ENCODE results near the gene ARMH2. TPM values are rescaled to one million over a fixed set of nuclear protein-coding genes. Genes with fewer than 3 reads are reported as not detected.

The ARMH2 gene
- total and polyA plus RNA-seq, 9 of the 15 experiments (the other 6 are each of a cell fraction or from before 2014, with no cell fraction given): not detected

DNA sequence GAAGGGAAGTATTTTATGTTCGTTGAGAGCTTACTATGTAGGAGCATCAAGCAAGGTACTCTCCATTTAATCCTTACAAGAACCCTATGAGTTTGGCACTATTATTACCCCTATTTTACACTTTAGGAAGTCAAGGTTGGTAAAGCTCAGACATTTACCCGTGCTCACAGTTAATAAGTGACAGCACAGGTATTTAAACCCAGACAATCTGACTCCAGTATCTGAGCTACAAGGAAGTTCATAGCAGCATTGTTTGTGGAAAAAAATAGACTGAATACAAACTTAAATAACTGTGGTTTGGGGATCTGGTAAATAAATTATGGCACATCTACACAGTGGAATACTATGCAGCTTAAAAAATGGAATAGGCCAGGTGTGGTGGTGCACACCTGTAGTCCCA is 45.2 kb downstream of the ARMH2 start (continued):
- no peak for TF ChIP-seq HOMEZ (CRISPR knock-in tag; IDR thresholded peaks at IDR 0.05)
- TF ChIP-seq SMC3 (conservative IDR thresholded peaks at IDR 0.05; ENCODE audit: insufficient read depth, low read depth, low read length): no peak

GRCh38 chr6:24752917-24753492 is 45.7 kb downstream of the ARMH2 start:
- BruUV-seq (replicated peaks): no TSS peak
- H3K4me2 ChIP-seq (ENCODE audit: insufficient read depth, low read length): no peak overlapping the region

More at GRCh38 chr6:24752917-24753492, 45.7 kb downstream of the ARMH2 start:
- peaks cover 0 to 17% of the 10 kb centered on the region in 2 experiments; a peak in 3 of 5 replicates for H3K4me1 ChIP-seq (replicated peaks in 1 of 2; ENCODE audit: control insufficient read depth in 2 of 2, insufficient read depth in 2 of 2, low read length in 2 of 2)
- in situ Hi-C loops (cut with MboI) (no loop called here), intact Hi-C loops (cut with micrococcal nuclease) (no loop called here)
- FAIRE-seq (no peak), DNase-seq (ENCODE audit: extremely low read depth in 1 of 4, low spot score in 3 of 4) (no peak), ATAC-seq (no peak)
- H3K27me3 ChIP-seq (ENCODE audit: control insufficient read depth in 2 of 2, insufficient read depth in 2 of 2, low read length in 2 of 2): 0 out of 5 replicates have a peak, but pooled peaks cover 0 to 4% of the 10 kb centered on the region in 2 experiments
- WGBS (ENCODE audit: insufficient coverage, low coverage, missing lambda C conversion rate): 40% methylated on average over 1 of the region's 1 CpG
- H2AFZ ChIP-seq (ENCODE audit: low read depth, low read length): peak overlapping the region; percentile 44; the same call in 1 of the 2 replicates
- no peaks in the 10 kb centered on the region for H3K9me1 ChIP-seq (ENCODE audit: control insufficient read depth, insufficient read depth, low read length)
- no peaks in the 10 kb centered on the region for H3K79me2 ChIP-seq (ENCODE audit: control insufficient read depth, insufficient read depth, low read length)
- ChIA-PET CTCF (ENCODE audit: low intra/inter-chr PET ratio) (no interaction called here), POLR2A (interaction anchor here (0.7 to 1.4 kb wide), 5 partner anchors 10 to 1278 kb away, joined by 3 read pairs; partner anchors contain the start of gene GMNN)
- H4K20me1 ChIP-seq (replicated peaks; ENCODE audit: control insufficient read depth, insufficient read depth, low read length): no peaks in the 10 kb centered on the region
- no peaks in the 10 kb centered on the region; the same call in none of the 2 replicates for H3K9me3 ChIP-seq (replicated peaks; ENCODE audit: control insufficient read depth, insufficient read depth, low read depth, low read length)
- H3K36me3 ChIP-seq (ENCODE audit: control insufficient read depth, insufficient read depth, low read length): no peaks in the 10 kb centered on the region
- H3K4me3 ChIP-seq: no peak overlapping the region
- no peak overlapping the region for H3K27ac ChIP-seq (ENCODE audit: extremely low read depth, low read depth, low read length)
- no peak overlapping the region for H3K9ac ChIP-seq (ENCODE audit: insufficient read depth in 1 of 2, low read depth in 2 of 2, low read length in 2 of 2)
- TF ChIP-seq CEBPG (CRISPR knock-in tag; IDR thresholded peaks at IDR 0.05) (no peak), CEBPG (tag; conservative IDR thresholded peaks at IDR 0.05 in 1 of 2, IDR thresholded peaks at IDR 0.05 in 1 of 2) (peak in 1 of 2 experiments; percentile 87; a peak in 2 of 4 replicates), ZNF79 (CRISPR knock-in tag; IDR thresholded peaks at IDR 0.05; ENCODE audit: low read depth) (no peak), CEBPB (tag; IDR thresholded peaks at IDR 0.05) (peak; percentile 95), MCM7 (IDR thresholded peaks at IDR 0.05) (no peak), CBFA2T3 (IDR thresholded peaks at IDR 0.05) (no peak)
- TF ChIP-seq, protein P1, sequence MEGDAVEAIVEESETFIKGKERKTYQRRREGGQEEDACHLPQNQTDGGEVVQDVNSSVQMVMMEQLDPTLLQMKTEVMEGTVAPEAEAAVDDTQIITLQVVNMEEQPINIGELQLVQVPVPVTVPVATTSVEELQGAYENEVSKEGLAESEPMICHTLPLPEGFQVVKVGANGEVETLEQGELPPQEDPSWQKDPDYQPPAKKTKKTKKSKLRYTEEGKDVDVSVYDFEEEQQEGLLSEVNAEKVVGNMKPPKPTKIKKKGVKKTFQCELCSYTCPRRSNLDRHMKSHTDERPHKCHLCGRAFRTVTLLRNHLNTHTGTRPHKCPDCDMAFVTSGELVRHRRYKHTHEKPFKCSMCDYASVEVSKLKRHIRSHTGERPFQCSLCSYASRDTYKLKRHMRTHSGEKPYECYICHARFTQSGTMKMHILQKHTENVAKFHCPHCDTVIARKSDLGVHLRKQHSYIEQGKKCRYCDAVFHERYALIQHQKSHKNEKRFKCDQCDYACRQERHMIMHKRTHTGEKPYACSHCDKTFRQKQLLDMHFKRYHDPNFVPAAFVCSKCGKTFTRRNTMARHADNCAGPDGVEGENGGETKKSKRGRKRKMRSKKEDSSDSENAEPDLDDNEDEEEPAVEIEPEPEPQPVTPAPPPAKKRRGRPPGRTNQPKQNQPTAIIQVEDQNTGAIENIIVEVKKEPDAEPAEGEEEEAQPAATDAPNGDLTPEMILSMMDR (IDR thresholded peaks at IDR 0.05 in 2 of 3, conservative IDR thresholded peaks at IDR 0.05 in 1 of 3; ENCODE audit: insufficient read depth in 2 of 3, low read depth in 1 of 3, low read length in 3 of 3): no peak

Measured in K562 (cell line).